ENCODE data around the gene ATP7B. TPM values are rescaled to one million over a fixed set of nuclear protein-coding genes. Genes with fewer than 3 reads are reported as not detected.

The ATP7B gene
- total RNA-seq, 1 experiment from 2014 or later: 5.6 TPM

DNA sequence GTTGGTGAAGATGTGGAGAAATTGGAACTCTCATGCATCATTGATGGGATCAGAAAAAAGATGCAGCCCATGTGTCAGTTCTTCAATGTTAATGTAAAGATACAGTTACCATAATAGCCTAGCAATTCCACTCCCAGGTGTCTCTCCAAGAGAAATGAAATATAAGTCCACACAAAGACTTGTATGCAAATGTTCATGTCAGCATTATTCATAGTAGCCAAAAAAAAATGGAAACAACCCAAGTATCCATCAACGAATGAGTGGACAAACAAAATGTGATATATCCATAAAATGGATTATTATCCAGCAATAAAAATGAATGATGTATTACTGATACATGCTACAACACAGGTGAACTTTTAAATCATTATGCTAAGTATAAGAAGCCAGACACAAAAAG is 110.8 kb downstream of the ATP7B start:
- H3K4me3 Mint-ChIP-seq (ENCODE audit: low read depth, unreplicated experiment): no peak overlapping the region
- intact Hi-C loops (cut with micrococcal nuclease; ENCODE audit: unreplicated experiment): no loop called here
- H3K36me3 Mint-ChIP-seq (ENCODE audit: insufficient read depth, unreplicated experiment): peaks cover 3% of the 10 kb centered on the region
- no peak overlapping the region for H3K27ac Mint-ChIP-seq (ENCODE audit: unreplicated experiment)
- H3K27me3 Mint-ChIP-seq (ENCODE audit: unreplicated experiment): peaks cover 12% of the 10 kb centered on the region
- H3K9me3 Mint-ChIP-seq (ENCODE audit: low read depth, unreplicated experiment): no peaks in the 10 kb centered on the region
- no TSS peak for BruUV-seq (replicated peaks)
- DNase-seq: no peak
- no peaks in the 10 kb centered on the region for H3K4me1 Mint-ChIP-seq (ENCODE audit: low read depth, unreplicated experiment)
- TF ChIP-seq, protein P1, sequence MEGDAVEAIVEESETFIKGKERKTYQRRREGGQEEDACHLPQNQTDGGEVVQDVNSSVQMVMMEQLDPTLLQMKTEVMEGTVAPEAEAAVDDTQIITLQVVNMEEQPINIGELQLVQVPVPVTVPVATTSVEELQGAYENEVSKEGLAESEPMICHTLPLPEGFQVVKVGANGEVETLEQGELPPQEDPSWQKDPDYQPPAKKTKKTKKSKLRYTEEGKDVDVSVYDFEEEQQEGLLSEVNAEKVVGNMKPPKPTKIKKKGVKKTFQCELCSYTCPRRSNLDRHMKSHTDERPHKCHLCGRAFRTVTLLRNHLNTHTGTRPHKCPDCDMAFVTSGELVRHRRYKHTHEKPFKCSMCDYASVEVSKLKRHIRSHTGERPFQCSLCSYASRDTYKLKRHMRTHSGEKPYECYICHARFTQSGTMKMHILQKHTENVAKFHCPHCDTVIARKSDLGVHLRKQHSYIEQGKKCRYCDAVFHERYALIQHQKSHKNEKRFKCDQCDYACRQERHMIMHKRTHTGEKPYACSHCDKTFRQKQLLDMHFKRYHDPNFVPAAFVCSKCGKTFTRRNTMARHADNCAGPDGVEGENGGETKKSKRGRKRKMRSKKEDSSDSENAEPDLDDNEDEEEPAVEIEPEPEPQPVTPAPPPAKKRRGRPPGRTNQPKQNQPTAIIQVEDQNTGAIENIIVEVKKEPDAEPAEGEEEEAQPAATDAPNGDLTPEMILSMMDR (IDR thresholded peaks at IDR 0.05; ENCODE audit: unreplicated experiment): no peak
- CTCF ChIA-PET: no interaction called here

DNA sequence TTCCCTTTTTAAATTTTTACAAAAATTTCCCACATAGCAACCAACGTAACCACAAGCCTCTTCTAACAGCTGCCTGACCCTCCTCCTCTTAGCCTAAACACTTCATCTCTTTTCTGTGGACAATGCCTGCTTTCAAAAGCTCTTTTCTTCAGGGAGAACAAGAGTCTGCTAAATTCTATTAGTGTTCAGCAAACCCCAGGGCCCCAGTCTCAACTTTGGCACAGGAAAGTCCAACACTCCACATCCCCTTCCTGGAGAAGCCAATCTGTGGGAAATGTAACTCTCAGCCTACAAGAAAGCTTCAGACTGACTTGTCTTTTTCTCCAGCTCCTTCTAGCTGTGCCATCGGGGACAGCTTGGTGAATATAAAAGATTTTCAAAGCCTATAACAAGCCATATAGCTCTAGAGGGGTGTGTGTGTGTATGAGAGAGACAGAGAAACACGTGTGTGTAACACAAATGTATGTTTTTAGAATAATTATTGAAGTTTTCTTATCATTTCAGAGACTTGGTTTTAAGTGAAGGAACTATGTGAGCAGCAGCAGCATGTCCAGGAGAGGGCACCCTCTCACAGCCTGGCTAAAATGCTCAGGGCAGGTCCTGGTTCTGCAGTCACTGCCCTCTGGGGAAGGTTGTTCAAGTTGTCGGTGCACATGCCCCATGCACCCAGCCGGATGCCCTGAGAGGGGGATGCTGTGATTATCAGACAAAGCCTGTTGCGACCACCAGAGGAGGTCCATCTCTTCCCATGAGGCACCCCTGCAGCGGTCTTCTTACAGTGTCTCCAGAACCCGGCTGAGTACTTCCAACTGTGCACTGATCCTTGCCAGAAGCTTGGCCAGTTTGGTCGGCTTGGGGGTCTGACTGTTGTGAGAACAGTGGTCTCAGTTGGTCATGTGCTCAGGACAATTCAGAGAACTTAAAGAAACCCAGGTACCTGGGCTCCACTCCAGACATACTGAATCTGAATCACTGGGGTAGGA is 115.1 kb downstream of the ATP7B start:
- TF ChIP-seq, protein P1 (IDR thresholded peaks at IDR 0.05; ENCODE audit: unreplicated experiment): no peak
- intact Hi-C loops (cut with micrococcal nuclease; ENCODE audit: unreplicated experiment): loop anchor here (1.0 to 10.0 kb wide), 3 partner anchors 109 to 303 kb away; no protein-coding TSS in a partner anchor
- BruUV-seq (replicated peaks): no TSS peak
- H3K27ac Mint-ChIP-seq (ENCODE audit: unreplicated experiment): no peak overlapping the region
- H3K4me1 Mint-ChIP-seq (ENCODE audit: low read depth, unreplicated experiment): no peaks in the 10 kb centered on the region
- peaks cover 46% of the 10 kb centered on the region for H3K27me3 Mint-ChIP-seq (ENCODE audit: unreplicated experiment)
- CTCF ChIA-PET: interaction anchor here (1.8 kb wide), 1 partner anchor 232 kb away, joined by 8 read pairs; no protein-coding TSS in a partner anchor
- H3K4me3 Mint-ChIP-seq (ENCODE audit: low read depth, unreplicated experiment): no peak overlapping the region
- DNase-seq: peak; percentile 61
- no peaks in the 10 kb centered on the region for H3K9me3 Mint-ChIP-seq (ENCODE audit: low read depth, unreplicated experiment)
- H3K36me3 Mint-ChIP-seq (ENCODE audit: insufficient read depth, unreplicated experiment): peaks cover 3% of the 10 kb centered on the region

DNA sequence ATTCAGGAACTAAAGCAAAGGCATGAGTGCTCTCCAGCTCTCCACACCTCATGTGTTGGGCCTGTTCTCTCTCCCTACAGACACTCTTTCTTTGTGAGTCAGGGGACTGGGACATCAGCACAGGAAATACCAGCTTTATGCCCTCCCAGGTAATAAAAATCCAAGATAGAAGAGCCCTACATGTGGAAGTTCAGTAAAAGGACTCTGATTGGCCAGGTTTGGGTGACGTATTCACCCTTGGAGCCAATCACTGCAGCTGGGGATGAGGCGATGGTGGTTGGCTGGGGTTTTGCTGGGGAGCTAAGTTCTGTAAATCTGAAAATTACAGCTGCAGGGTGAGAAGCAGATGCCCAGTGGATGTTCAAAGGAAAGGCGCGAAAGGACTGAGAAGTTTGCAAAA is 117.0 kb downstream of the ATP7B start:
- Mint-ChIP-seq H3K27me3 (ENCODE audit: unreplicated experiment) (peaks cover 51% of the 10 kb centered on the region), H3K9me3 (ENCODE audit: low read depth, unreplicated experiment) (no peaks in the 10 kb centered on the region), H3K4me3 (ENCODE audit: low read depth, unreplicated experiment) (no peak overlapping the region), H3K27ac (ENCODE audit: unreplicated experiment) (no peak overlapping the region), H3K4me1 (ENCODE audit: low read depth, unreplicated experiment) (no peaks in the 10 kb centered on the region), H3K36me3 (ENCODE audit: insufficient read depth, unreplicated experiment) (peaks cover 3% of the 10 kb centered on the region)
- TF ChIP-seq, protein P1 (IDR thresholded peaks at IDR 0.05; ENCODE audit: unreplicated experiment): no peak
- no TSS peak for BruUV-seq (replicated peaks)
- intact Hi-C loops (cut with micrococcal nuclease; ENCODE audit: unreplicated experiment): loop anchor here (10.0 kb wide), 1 partner anchor 111 kb away; no protein-coding TSS in a partner anchor
- DNase-seq: no peak
- CTCF ChIA-PET: no interaction called here

DNA sequence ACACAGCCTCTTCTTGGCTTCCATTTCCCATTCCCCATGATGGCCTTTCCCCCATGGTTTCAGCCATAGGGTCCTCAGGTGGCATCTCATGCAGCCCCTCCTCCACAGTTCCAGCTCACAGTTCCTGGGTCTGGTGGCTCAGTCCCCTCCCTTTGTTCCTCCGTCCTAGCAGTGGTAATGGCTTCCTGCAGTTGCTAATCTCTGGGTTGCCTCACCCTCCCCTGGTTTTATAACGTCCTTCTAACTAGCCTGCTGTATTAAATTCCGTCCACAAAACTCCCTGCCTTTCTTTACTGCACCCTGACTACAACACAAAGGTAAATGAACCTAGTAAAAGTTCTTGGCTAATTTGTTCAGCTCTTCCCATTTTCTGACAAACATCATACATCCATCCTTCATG is 118.6 kb downstream of the ATP7B start:
- no TSS peak for BruUV-seq (replicated peaks)
- Mint-ChIP-seq H3K4me1 (ENCODE audit: low read depth, unreplicated experiment) (no peaks in the 10 kb centered on the region), H3K27ac (ENCODE audit: unreplicated experiment) (no peak overlapping the region), H3K9me3 (ENCODE audit: low read depth, unreplicated experiment) (no peaks in the 10 kb centered on the region), H3K36me3 (ENCODE audit: insufficient read depth, unreplicated experiment) (no peaks in the 10 kb centered on the region), H3K27me3 (ENCODE audit: unreplicated experiment) (peaks cover 51% of the 10 kb centered on the region), H3K4me3 (ENCODE audit: low read depth, unreplicated experiment) (no peak overlapping the region)
- intact Hi-C loops (cut with micrococcal nuclease; ENCODE audit: unreplicated experiment): loop anchor here (10.0 kb wide), 1 partner anchor 112 kb away; no protein-coding TSS in a partner anchor
- CTCF ChIA-PET: interaction anchor here (0.6 kb wide), 1 partner anchor 500 kb away, joined by 3 read pairs; no protein-coding TSS in a partner anchor
- DNase-seq: no peak
- TF ChIP-seq, protein P1 (IDR thresholded peaks at IDR 0.05; ENCODE audit: unreplicated experiment): no peak
